HG03039 (cell line): Measurements from ENCODE around the gene DIPK1B.

Experiments used
- ATAC-seq: cut with Tn5 transposase; IDR thresholded peaks from one replicate; pipeline ENCODE4 v1.9.1; 2021; ENCODE audit warnings: mild to moderate bottlenecking, moderate library complexity; ENCODE audit not compliant: unreplicated experiment

Gene DIPK1B

GRCh38 chr9:136686534-136686793 is 25.9 kb upstream of the DIPK1B start:
- no peak for ATAC-seq

GRCh38 chr9:136686794-136687711 is 25.3 kb upstream of the DIPK1B start, which contains the start of gene AGPAT2:
AGPAT2 (minus strand) TSS chr9:136687457; CDS start chr9:136687357, 100 bp downstream.
- ATAC-seq: no peak

- no peak for ATAC-seq
These were observed 24.6 kb upstream of the DIPK1B start for GRCh38 chr9:136687721-136688223.

- ATAC-seq: no peak
These were observed 23.9 kb upstream of the DIPK1B start for GRCh38 chr9:136688274-136689107.

- no peak for ATAC-seq
These were observed 23.3 kb upstream of the DIPK1B start for GRCh38 chr9:136689108-136689460.

GRCh38 chr9:136690104-136690805 is 22.1 kb upstream of the DIPK1B start:
- ATAC-seq: no peak

- ATAC-seq: no peak
These were observed 21.5 kb upstream of the DIPK1B start for GRCh38 chr9:136690806-136691261.

- ATAC-seq: no peak
These were observed 20.8 kb upstream of the DIPK1B start for GRCh38 chr9:136691316-136692184.

GRCh38 chr9:136692185-136693134 is 19.9 kb upstream of the DIPK1B start:
- no peak for ATAC-seq

GRCh38 chr9:136693135-136693489 is 19.3 kb upstream of the DIPK1B start:
- no peak for ATAC-seq

GRCh38 chr9:136693490-136694162 is 18.7 kb upstream of the DIPK1B start:
- ATAC-seq: no peak

GRCh38 chr9:136694163-136694871 is 18.1 kb upstream of the DIPK1B start:
- ATAC-seq: no peak

- no peak for ATAC-seq
These were observed 17.5 kb upstream of the DIPK1B start for GRCh38 chr9:136694872-136695247.

GRCh38 chr9:136695435-136695895 is 16.9 kb upstream of the DIPK1B start:
- no peak for ATAC-seq

GRCh38 chr9:136695955-136696354 is 16.4 kb upstream of the DIPK1B start:
- no peak for ATAC-seq

GRCh38 chr9:136696502-136696901 is 15.9 kb upstream of the DIPK1B start:
- no peak for ATAC-seq

GRCh38 chr9:136697146-136697820 is 15.1 kb upstream of the DIPK1B start:
- ATAC-seq: no peak
